Stimulated activated CD8-positive, alpha-beta memory T cell treated with anti-CD3 and anti-CD28 coated beads, Interleukin-2, amount 100 ng/mL, for 1 hour (primary cell): ENCODE measurements around the gene MOB3B.

Source experiments
- DNase-seq, 2 donors: peaks; one replicate each; pipeline ENCODE4 v3.0.0-alpha.2; 2020; ENCODE audit warnings: low read depth in 2 of 2

The MOB3B gene

GRCh38 chr9:27280860-27281259, 248.8 kb downstream of the MOB3B start:
- no peak for DNase-seq

DNA sequence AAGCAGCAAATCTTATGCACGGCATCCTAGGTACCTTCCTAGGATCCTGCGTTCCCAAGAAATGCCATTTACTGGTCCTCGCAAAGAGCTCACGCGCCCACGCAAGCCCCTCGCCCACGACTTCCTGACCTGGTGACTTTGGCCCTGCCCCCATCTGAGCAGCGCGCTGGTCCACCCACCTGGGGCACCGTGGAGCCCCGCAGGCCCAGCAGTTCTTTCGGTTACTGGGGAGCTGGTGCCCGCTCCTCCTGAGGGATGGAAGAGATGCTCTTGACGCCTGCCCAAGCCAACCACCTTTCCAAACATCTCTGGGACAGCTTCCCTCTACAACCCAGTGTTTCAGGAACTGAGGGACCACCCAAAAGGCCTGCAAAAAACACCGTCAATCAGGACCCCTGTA, 249.4 kb downstream of the MOB3B start:
- no peak for DNase-seq

DNA sequence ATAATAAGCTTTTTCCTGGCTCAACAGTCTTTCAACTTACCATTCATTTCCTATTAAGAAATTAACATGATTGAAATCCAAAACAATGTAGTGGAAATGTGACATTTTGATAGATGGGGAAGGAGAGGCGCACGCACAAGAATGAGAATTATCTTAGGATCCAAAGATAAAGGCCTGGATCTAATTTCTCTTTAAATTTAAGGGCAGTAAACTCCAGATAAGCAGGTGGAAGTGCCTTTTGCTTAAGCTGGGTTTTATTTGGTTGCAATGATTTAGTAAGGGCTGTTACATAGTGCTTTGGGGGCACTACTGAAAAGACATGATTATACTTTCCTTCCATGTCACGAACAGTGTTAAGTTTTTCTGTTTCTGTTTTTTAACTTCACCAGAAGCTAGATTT, 250.0 kb downstream of the MOB3B start:
- DNase-seq = no peak

DNA sequence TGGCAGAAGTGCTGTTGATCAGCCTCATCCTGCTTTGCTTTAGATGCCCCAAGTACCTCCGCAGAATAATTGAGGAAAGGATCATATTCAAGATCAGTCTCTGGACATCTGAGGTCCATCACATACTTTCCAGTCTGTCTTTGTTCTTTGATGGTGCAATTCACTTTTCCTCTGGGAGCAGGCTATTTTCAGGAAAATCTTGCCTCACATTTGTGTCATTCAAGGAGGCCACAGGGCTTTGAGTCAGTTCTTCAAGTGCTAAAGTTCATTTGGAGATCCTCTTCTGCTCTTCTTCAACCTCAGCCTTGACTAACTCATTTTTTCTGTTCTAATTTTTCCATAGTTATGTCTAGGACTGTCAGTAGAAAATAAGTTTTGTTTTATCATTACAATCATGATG, 251.2 kb downstream of the MOB3B start:
- no peak for DNase-seq

- DNase-seq = no peak
Measured at GRCh38 chr9:27276193-27277030, 253.2 kb downstream of the MOB3B start.
